Activated T-helper 1 cell treated with anti-CD3 and anti-CD28 coated beads, Interleukin-2, amount 50 U/mL, for 16 hours (primary cell): Measurements from ENCODE around the gene HS3ST5.
"Not testable (repeated sequence)": the region's sequence is repeated elsewhere in the genome, so short reads cannot be mapped to it uniquely, and the experiment has no call there.

Source experiments
- DNase-seq, 2 donors: peaks; one replicate each; pipeline ENCODE4 v3.0.0-alpha.2; 2020; ENCODE audit warnings: low read depth in 1 of 2, low spot score in 1 of 2

Gene HS3ST5

GRCh38 chr6:114155763-114156162, 187.1 kb downstream of the HS3ST5 start:
- no peak for DNase-seq

GRCh38 chr6:114154812-114155211, 188.0 kb downstream of the HS3ST5 start:
- DNase-seq, result no peak

- DNase-seq, result no peak
Measured at GRCh38 chr6:114153448-114153847, 189.4 kb downstream of the HS3ST5 start.

GRCh38 chr6:114151064-114151690, 191.6 kb downstream of the HS3ST5 start:
- DNase-seq, result no peak

- not testable (repeated sequence) for DNase-seq
Measured at GRCh38 chr6:114149182-114149581, 193.6 kb downstream of the HS3ST5 start.

- no peak for DNase-seq
Measured at GRCh38 chr6:114144887-114145851, 197.7 kb downstream of the HS3ST5 start.

GRCh38 chr6:114142258-114142657, 200.6 kb downstream of the HS3ST5 start:
- no peak for DNase-seq

GRCh38 chr6:114140416-114140815, 202.4 kb downstream of the HS3ST5 start:
- DNase-seq, result no peak

- DNase-seq, result no peak
Measured at GRCh38 chr6:114138577-114139248, 204.1 kb downstream of the HS3ST5 start.

- DNase-seq, result no peak
Measured at GRCh38 chr6:114135363-114135971, 207.4 kb downstream of the HS3ST5 start.

- DNase-seq, result no peak
Measured at GRCh38 chr6:114133816-114134215, 209.0 kb downstream of the HS3ST5 start.

- DNase-seq, result no peak
Measured at GRCh38 chr6:114131945-114132344, 210.9 kb downstream of the HS3ST5 start.

GRCh38 chr6:114125576-114125975, 217.2 kb downstream of the HS3ST5 start:
- DNase-seq, result no peak

GRCh38 chr6:114121913-114122662, 220.7 kb downstream of the HS3ST5 start:
- DNase-seq, result no peak

GRCh38 chr6:114119056-114119455, 223.8 kb downstream of the HS3ST5 start:
- DNase-seq, result no peak

GRCh38 chr6:114115652-114116051, 227.2 kb downstream of the HS3ST5 start:
- no peak for DNase-seq

GRCh38 chr6:114108119-114109002, 234.5 kb downstream of the HS3ST5 start:
- DNase-seq, result no peak

GRCh38 chr6:114106020-114106419, 236.8 kb downstream of the HS3ST5 start:
- no peak for DNase-seq

- no peak for DNase-seq
Measured at GRCh38 chr6:114101255-114101654, 241.6 kb downstream of the HS3ST5 start.
